ENCODE results near the gene TNFSF12. TPM values are rescaled to one million over a fixed set of nuclear protein-coding genes. Genes with fewer than 3 reads are reported as not detected.
"Not testable (repeated sequence)": the region's sequence is repeated elsewhere in the genome, so short reads cannot be mapped to it uniquely, and the experiment has no call there.

The TNFSF12 gene
- total RNA-seq, 1 experiment from 2014 or later: 0.33 TPM

- DNase-seq: no peak
- Histone ChIP-seq H3K4me3 (no peak within 1 kb of the TSS), H3K9me3 (no peaks in the 10 kb centered on the region), H3K36me3 (peaks cover 9% of the 10 kb centered on the region), H3K27me3 (no peaks in the 10 kb centered on the region)
These were observed 41.2 kb downstream of the TNFSF12 start, which contains the start of gene SOX15 for GRCh38 chr17:7589891-7590691. SOX15 (minus strand) TSS chr17:7590094; CDS start chr17:7589676, 418 bp downstream.

GRCh38 chr17:7590743-7591142 is 41.9 kb downstream of the TNFSF12 start:
- peaks cover 13% of the 10 kb centered on the region for H3K36me3 ChIP-seq
- no peaks in the 10 kb centered on the region for H3K9me3 ChIP-seq
- peak; percentile 26 for DNase-seq
- H3K4me3 ChIP-seq: no peak overlapping the region
- H3K27me3 ChIP-seq: no peaks in the 10 kb centered on the region

GRCh38 chr17:7591596-7591995 is 42.7 kb downstream of the TNFSF12 start:
- no peak overlapping the region for H3K4me3 ChIP-seq
- DNase-seq: no peak
- H3K27me3 ChIP-seq: no peaks in the 10 kb centered on the region
- no peaks in the 10 kb centered on the region for H3K9me3 ChIP-seq
- H3K36me3 ChIP-seq: peaks cover 13% of the 10 kb centered on the region

- Histone ChIP-seq H3K4me3 (no peak overlapping the region), H3K9me3 (no peaks in the 10 kb centered on the region), H3K27me3 (no peaks in the 10 kb centered on the region), H3K36me3 (peaks cover 13% of the 10 kb centered on the region)
- no peak for DNase-seq
These were observed 43.7 kb downstream of the TNFSF12 start for GRCh38 chr17:7592422-7593021.

- DNase-seq: no peak
- Histone ChIP-seq H3K36me3 (peaks cover 11% of the 10 kb centered on the region), H3K4me3 (no peak overlapping the region), H3K9me3 (no peaks in the 10 kb centered on the region), H3K27me3 (no peaks in the 10 kb centered on the region)
These were observed 44.4 kb downstream of the TNFSF12 start for GRCh38 chr17:7593296-7593695.

- H3K9me3 ChIP-seq, H3K4me3 ChIP-seq, H3K27me3 ChIP-seq, DNase-seq: not testable (repeated sequence)
- H3K36me3 ChIP-seq: peaks cover 16% of the 10 kb centered on the region
These were observed 48.7 kb downstream of the TNFSF12 start for GRCh38 chr17:7597561-7597960.

GRCh38 chr17:7606280-7606679 is 57.4 kb downstream of the TNFSF12 start:
- Histone ChIP-seq H3K27me3 (no peaks in the 10 kb centered on the region), H3K4me3 (no peak overlapping the region), H3K36me3 (peaks cover 8% of the 10 kb centered on the region), H3K9me3 (no peaks in the 10 kb centered on the region)
- DNase-seq: no peak

Other genes starting within 250 kb of the TNFSF12 start
- gene EIF5A, start 241.4 kb upstream of the TNFSF12 start, total RNA-seq (2014; rRNA removed; shearing (Covaris generic); ENCODE audit: low replicate concordance): 1,208 and 1,396 TPM in 2 replicates
- 37.3 and 55.3 TPM in 2 replicates for gene GPS2, start 233.7 kb upstream of the TNFSF12 start, total RNA-seq (2014; rRNA removed; shearing (Covaris generic); ENCODE audit: low replicate concordance)
- gene NEURL4, start 219.7 kb upstream of the TNFSF12 start, total RNA-seq (2014; rRNA removed; shearing (Covaris generic); ENCODE audit: low replicate concordance): 8.5 and 11.7 TPM in 2 replicates
- gene ACAP1, start 212.5 kb upstream of the TNFSF12 start, total RNA-seq (2014; rRNA removed; shearing (Covaris generic); ENCODE audit: low replicate concordance): 0.20 TPM in 1 of 2 replicates, not detected in the other
- 5.0 and 6.5 TPM in 2 replicates for gene KCTD11, start 196.9 kb upstream of the TNFSF12 start, total RNA-seq (2014; rRNA removed; shearing (Covaris generic); ENCODE audit: low replicate concordance)
- gene TMEM95, start 193.9 kb upstream of the TNFSF12 start, total RNA-seq (2014; rRNA removed; shearing (Covaris generic); ENCODE audit: low replicate concordance): not detected in 2 replicates
- not detected in 2 replicates for gene TNK1, start 168.0 kb upstream of the TNFSF12 start, total RNA-seq (2014; rRNA removed; shearing (Covaris generic); ENCODE audit: low replicate concordance)
- gene PLSCR3, start 154.5 kb upstream of the TNFSF12 start, total RNA-seq (2014; rRNA removed; shearing (Covaris generic); ENCODE audit: low replicate concordance): 2.8 and 7.3 TPM in 2 replicates
- gene TMEM256, start 145.0 kb upstream of the TNFSF12 start, total RNA-seq (2014; rRNA removed; shearing (Covaris generic); ENCODE audit: low replicate concordance): 3.6 and 52.0 TPM in 2 replicates
- 0.54 and 1.0 TPM in 2 replicates for gene NLGN2, start 141.2 kb upstream of the TNFSF12 start, total RNA-seq (2014; rRNA removed; shearing (Covaris generic); ENCODE audit: low replicate concordance)
- not detected in 2 replicates for gene SPEM1, start 128.7 kb upstream of the TNFSF12 start, total RNA-seq (2014; rRNA removed; shearing (Covaris generic); ENCODE audit: low replicate concordance)
- not detected in 2 replicates for gene SPEM2, start 123.4 kb upstream of the TNFSF12 start, total RNA-seq (2014; rRNA removed; shearing (Covaris generic); ENCODE audit: low replicate concordance)
- not detected in 2 replicates for gene SPEM3, start 120.2 kb upstream of the TNFSF12 start, total RNA-seq (2014; rRNA removed; shearing (Covaris generic); ENCODE audit: low replicate concordance)
- gene TMEM102, start 113.6 kb upstream of the TNFSF12 start, total RNA-seq (2014; rRNA removed; shearing (Covaris generic); ENCODE audit: low replicate concordance): 0.33 and 0.76 TPM in 2 replicates
- not detected in 2 replicates for gene FGF11, start 109.5 kb upstream of the TNFSF12 start, total RNA-seq (2014; rRNA removed; shearing (Covaris generic); ENCODE audit: low replicate concordance)
- gene CHRNB1, start 104.0 kb upstream of the TNFSF12 start, total RNA-seq (2014; rRNA removed; shearing (Covaris generic); ENCODE audit: low replicate concordance): 0.20 and 6.2 TPM in 2 replicates
- 5.3 and 6.0 TPM in 2 replicates for gene ZBTB4, start 69.4 kb upstream of the TNFSF12 start, total RNA-seq (2014; rRNA removed; shearing (Covaris generic); ENCODE audit: low replicate concordance)
- gene SLC35G6, start 67.6 kb upstream of the TNFSF12 start, total RNA-seq (2014; rRNA removed; shearing (Covaris generic); ENCODE audit: low replicate concordance): not detected in 2 replicates
- gene POLR2A, start 64.7 kb upstream of the TNFSF12 start, total RNA-seq (2014; rRNA removed; shearing (Covaris generic); ENCODE audit: low replicate concordance): 11.5 and 16.2 TPM in 2 replicates
- gene TNFSF13, start 9.7 kb downstream of the TNFSF12 start, total RNA-seq (2014; rRNA removed; shearing (Covaris generic); ENCODE audit: low replicate concordance): 1.7 TPM in 1 of 2 replicates, not detected in the other
- gene SENP3, start 12.9 kb downstream of the TNFSF12 start, total RNA-seq (2014; rRNA removed; shearing (Covaris generic); ENCODE audit: low replicate concordance): 85.6 and 106 TPM in 2 replicates
- gene CD68, start 30.6 kb downstream of the TNFSF12 start, total RNA-seq (2014; rRNA removed; shearing (Covaris generic); ENCODE audit: low replicate concordance): 12.6 and 17.3 TPM in 2 replicates
- 96.0 and 121 TPM in 2 replicates for gene MPDU1, start 34.8 kb downstream of the TNFSF12 start, total RNA-seq (2014; rRNA removed; shearing (Covaris generic); ENCODE audit: low replicate concordance)
- gene SOX15, start 41.0 kb downstream of the TNFSF12 start, total RNA-seq (2014; rRNA removed; shearing (Covaris generic); ENCODE audit: low replicate concordance): 0.23 TPM in 1 of 2 replicates, not detected in the other
- gene FXR2, start 65.8 kb downstream of the TNFSF12 start, total RNA-seq (2014; rRNA removed; shearing (Covaris generic); ENCODE audit: low replicate concordance): 26.8 and 49.5 TPM in 2 replicates
- 16.0 and 20.1 TPM in 2 replicates for gene SAT2, start 78.8 kb downstream of the TNFSF12 start, total RNA-seq (2014; rRNA removed; shearing (Covaris generic); ENCODE audit: low replicate concordance)
- not detected in 2 replicates for gene SHBG, start 81.1 kb downstream of the TNFSF12 start, total RNA-seq (2014; rRNA removed; shearing (Covaris generic); ENCODE audit: low replicate concordance)
- gene ATP1B2, start 101.9 kb downstream of the TNFSF12 start, total RNA-seq (2014; rRNA removed; shearing (Covaris generic); ENCODE audit: low replicate concordance): not detected in 2 replicates
- 2.8 and 12.2 TPM in 2 replicates for gene TP53, start 138.4 kb downstream of the TNFSF12 start, total RNA-seq (2014; rRNA removed; shearing (Covaris generic); ENCODE audit: low replicate concordance)
- 13.4 and 25.9 TPM in 2 replicates for gene WRAP53, start 139.4 kb downstream of the TNFSF12 start, total RNA-seq (2014; rRNA removed; shearing (Covaris generic); ENCODE audit: low replicate concordance)
- 0.53 TPM in 1 of 2 replicates, not detected in the other for gene EFNB3, start 156.1 kb downstream of the TNFSF12 start, total RNA-seq (2014; rRNA removed; shearing (Covaris generic); ENCODE audit: low replicate concordance)
- not detected in 2 replicates for gene DNAH2, start 168.7 kb downstream of the TNFSF12 start, total RNA-seq (2014; rRNA removed; shearing (Covaris generic); ENCODE audit: low replicate concordance)

Measured in MG63 (cell line).